GM12878 (cell line): Measurements from ENCODE around the gene ASNSD1. TPM values are rescaled to one million over a fixed set of nuclear protein-coding genes. Genes with fewer than 3 reads are reported as not detected.

Experiments used
- BHLHE40 ChIP-seq, 2 experiments: fragments of 450-650 bp in 1 of 2; IDR thresholded peaks; 2 replicates each; pipeline ENCODE4 v1.6.1; 2011 to 2017; ENCODE audit warnings: low read depth in 2 of 2, borderline replicate concordance in 1 of 2, improper control_type of control experiment in 1 of 2, low read length in 1 of 2, mild to moderate bottlenecking in 1 of 2
- BRCA1 ChIP-seq: IDR thresholded peaks from 2 replicates; pipeline ENCODE4 v1.6.1; 2011; ENCODE audit warnings: low read depth, low read length, improper control_type of control experiment
- CBFB ChIP-seq: IDR thresholded peaks from 2 replicates; pipeline ENCODE4 v1.6.1; 2016; ENCODE audit warnings: antibody characterized with exemption, low read depth
- CBX3 ChIP-seq: fragments of 200-600 bp; sonication (generic); IDR thresholded peaks from 2 replicates; pipeline ENCODE4 v1.6.1; 2016; ENCODE audit warnings: low read depth, borderline replicate concordance
- CHD4 ChIP-seq: fragments of 200-600 bp; sonication (generic); IDR thresholded peaks from 2 replicates; pipeline ENCODE4 v1.6.1; 2016; ENCODE audit warnings: mild to moderate bottlenecking
- ESRRA ChIP-seq: IDR thresholded peaks from 2 replicates; pipeline ENCODE4 v1.6.1; 2012; ENCODE audit warnings: mild to moderate bottlenecking, low read length, improper control_type of control experiment
- ETV6 ChIP-seq, 2 experiments: fragments of 450-650 bp in 1 of 2; IDR thresholded peaks in 1 of 2; conservative IDR thresholded peaks in 1 of 2; 2 replicates each; pipeline ENCODE4 v1.6.1; 2014; ENCODE audit warnings: antibody characterized with exemption in 1 of 2, borderline replicate concordance in 1 of 2, low read depth in 1 of 2, mild to moderate bottlenecking in 1 of 2, moderate library complexity in 1 of 2
- IRF4 ChIP-seq: IDR thresholded peaks from 2 replicates; pipeline ENCODE4 v1.6.1; 2011; ENCODE audit warnings: low read depth, low read length
- JUND ChIP-seq: IDR thresholded peaks from 2 replicates; pipeline ENCODE4 v1.6.1; 2012; ENCODE audit warnings: low read depth, mild to moderate bottlenecking, low read length, improper control_type of control experiment, moderate library complexity
- KAT2A ChIP-seq: conservative IDR thresholded peaks from 2 replicates; pipeline ENCODE4 v1.6.1; 2011; ENCODE audit warnings: low read depth, low read length; ENCODE audit not compliant: control insufficient read depth
- KDM1A ChIP-seq: fragments of 200-600 bp; sonication (generic); IDR thresholded peaks from 2 replicates; pipeline ENCODE4 v1.6.1; 2016; ENCODE audit warnings: borderline replicate concordance
- MTA3 ChIP-seq: IDR thresholded peaks from 2 replicates; pipeline ENCODE4 v1.6.1; 2012; ENCODE audit warnings: low read length, inconsistent platforms, borderline replicate concordance
- NBN ChIP-seq: fragments of 450-650 bp; IDR thresholded peaks from 2 replicates; pipeline ENCODE4 v1.6.1; 2016
- NFIC ChIP-seq: IDR thresholded peaks from 2 replicates; pipeline ENCODE4 v1.6.1; 2012; ENCODE audit warnings: low read depth, mild to moderate bottlenecking, inconsistent platforms, low read length, moderate library complexity
- POLR2AphosphoS2 ChIP-seq: IDR thresholded peaks from 2 replicates; pipeline ENCODE4 v1.6.1; 2011; ENCODE audit warnings: low read depth, mild to moderate bottlenecking, low read length, improper control_type of control experiment, moderate library complexity
- POLR2AphosphoS5 ChIP-seq: IDR thresholded peaks from 2 replicates; pipeline ENCODE4 v1.6.1; 2011; ENCODE audit warnings: mild to moderate bottlenecking, low read length, inconsistent platforms
- RAD21 ChIP-seq: IDR thresholded peaks from 2 replicates; pipeline ENCODE4 v1.6.1; 2011; ENCODE audit warnings: mild to moderate bottlenecking, low read depth, low read length, moderate library complexity; ENCODE audit not compliant: insufficient read depth
- RCOR1 ChIP-seq: conservative IDR thresholded peaks from 2 replicates; pipeline ENCODE4 v1.6.1; 2012; ENCODE audit warnings: low read depth, low read length, improper control_type of control experiment
- RFX5 ChIP-seq: IDR thresholded peaks from 2 replicates; pipeline ENCODE4 v1.6.1; 2011; ENCODE audit warnings: low read depth, low read length, improper control_type of control experiment
- RUNX3 ChIP-seq: IDR thresholded peaks from 2 replicates; pipeline ENCODE4 v1.6.1; 2012; ENCODE audit warnings: low read length, inconsistent platforms
- SIX5 ChIP-seq: IDR thresholded peaks from 2 replicates; pipeline ENCODE4 v1.6.1; 2011; ENCODE audit warnings: mild to moderate bottlenecking, low read depth, low read length, moderate library complexity; ENCODE audit not compliant: severe bottlenecking
- SP1 ChIP-seq: IDR thresholded peaks from one replicate; pipeline ENCODE4 v1.6.1; 2011; ENCODE audit warnings: low read depth, low read length
- SREBF1 ChIP-seq: IDR thresholded peaks from 2 replicates; pipeline ENCODE4 v1.6.1; 2012; ENCODE audit warnings: mild to moderate bottlenecking, low read length
- STAT1 ChIP-seq: fragments of 450-650 bp; conservative IDR thresholded peaks from 2 replicates; pipeline ENCODE4 v1.6.1; 2014; ENCODE audit warnings: antibody characterized with exemption, mild to moderate bottlenecking
- YY1 ChIP-seq: IDR thresholded peaks from 2 replicates; pipeline ENCODE4 v1.6.1; 2011; ENCODE audit warnings: low read depth, mild to moderate bottlenecking, low read length
- ZNF207 ChIP-seq: fragments of 450-650 bp; IDR thresholded peaks from 2 replicates; pipeline ENCODE4 v1.6.1; 2014; ENCODE audit warnings: antibody characterized with exemption, mild to moderate bottlenecking, borderline replicate concordance
- polyA plus RNA-seq, 11 experiments: library from polyadenylated mRNA; depleted of rRNA in 4 of 11; unstranded in 6 of 11; stranded (reverse) in 5 of 11; fragments of >200 nt; fragmentation: Nextera tagmentation in 4 of 11; fragmentation: Illumina TruSeq in 1 of 11; extraction: Ambion mirVana in 4 of 11; extraction: Trizol in 1 of 11; gene quantifications; 1 replicate in 1 of 11; 2 replicates in 10 of 11; pipeline versions ENCODE4 v1.2.1 to v1.2.3, GENCODE V29; 2011 to 2016; ENCODE audit warnings: inconsistent platforms in 2 of 11, missing spikeins in 2 of 11, low read depth in 1 of 11
- total RNA-seq, 4 experiments: library from RNA; depleted of rRNA in 3 of 4; stranded (reverse); fragments of >200 nt in 3 of 4; fragmentation: Illumina TruSeq in 1 of 4; extraction: Trizol in 1 of 4; gene quantifications; 2 replicates each; pipeline versions ENCODE4 v1.2.1 to v1.2.3, GENCODE V29; 2013 to 2021
- TF ChIP-seq, protein P1 (sequence below): fragments of 450-650 bp; formaldehyde crosslinking; IDR thresholded peaks from 2 replicates; pipeline ENCODE4 v1.5.0; 2022; ENCODE audit warnings: mild to moderate bottlenecking, missing genetic modification characterization
- TF ChIP-seq, protein P2 (sequence below): fragments of 450-650 bp; IDR thresholded peaks from 2 replicates; pipeline ENCODE4 v1.6.1; 2017; ENCODE audit warnings: low read depth, mild to moderate bottlenecking, moderate library complexity

Gene ASNSD1
- total and polyA plus RNA-seq, 10 of the 15 experiments (the other 5 are each of a cell fraction or from before 2014, with no cell fraction given), result 39.1 to 89.8 (median 72.1) TPM

DNA sequence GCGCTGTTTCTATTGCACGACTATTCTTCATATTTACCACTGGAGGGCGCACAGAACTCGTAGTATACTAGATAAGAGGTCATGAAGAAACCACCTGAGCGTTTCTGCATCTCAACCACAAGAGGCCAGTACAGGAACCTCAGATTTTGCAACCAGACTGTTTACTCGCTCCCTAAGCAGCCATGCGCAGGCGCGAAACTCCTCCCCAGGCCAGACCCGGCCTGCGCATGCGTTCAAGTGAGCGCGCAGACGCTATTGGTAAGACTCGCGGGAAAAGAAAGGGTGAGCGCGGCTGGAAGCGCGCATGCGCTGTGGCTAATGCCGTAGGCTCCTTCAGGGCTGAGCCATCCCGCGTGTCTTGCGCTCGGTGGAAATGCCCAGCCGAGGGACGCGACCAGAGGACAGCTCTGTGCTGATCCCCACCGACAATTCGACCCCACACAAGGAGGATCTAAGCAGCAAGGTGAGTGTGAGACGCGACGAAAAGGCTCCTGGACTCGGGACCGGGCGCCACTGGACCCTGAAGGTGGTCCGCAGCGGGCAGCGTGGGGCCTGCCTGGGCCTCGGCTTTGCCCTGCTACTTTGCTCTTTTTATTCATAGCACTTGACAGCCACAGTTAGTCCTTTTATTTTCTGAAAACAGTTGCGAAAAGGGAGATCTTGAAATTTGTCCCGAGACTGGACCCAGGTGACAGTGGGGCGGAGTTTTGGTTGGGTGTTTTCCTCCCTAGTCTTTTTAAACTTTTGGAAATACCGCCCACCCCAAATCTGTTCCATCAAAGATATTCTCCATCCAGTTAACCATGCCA is at the start of gene ASNSD1 (continued):
- TF ChIP-seq, protein P1, sequence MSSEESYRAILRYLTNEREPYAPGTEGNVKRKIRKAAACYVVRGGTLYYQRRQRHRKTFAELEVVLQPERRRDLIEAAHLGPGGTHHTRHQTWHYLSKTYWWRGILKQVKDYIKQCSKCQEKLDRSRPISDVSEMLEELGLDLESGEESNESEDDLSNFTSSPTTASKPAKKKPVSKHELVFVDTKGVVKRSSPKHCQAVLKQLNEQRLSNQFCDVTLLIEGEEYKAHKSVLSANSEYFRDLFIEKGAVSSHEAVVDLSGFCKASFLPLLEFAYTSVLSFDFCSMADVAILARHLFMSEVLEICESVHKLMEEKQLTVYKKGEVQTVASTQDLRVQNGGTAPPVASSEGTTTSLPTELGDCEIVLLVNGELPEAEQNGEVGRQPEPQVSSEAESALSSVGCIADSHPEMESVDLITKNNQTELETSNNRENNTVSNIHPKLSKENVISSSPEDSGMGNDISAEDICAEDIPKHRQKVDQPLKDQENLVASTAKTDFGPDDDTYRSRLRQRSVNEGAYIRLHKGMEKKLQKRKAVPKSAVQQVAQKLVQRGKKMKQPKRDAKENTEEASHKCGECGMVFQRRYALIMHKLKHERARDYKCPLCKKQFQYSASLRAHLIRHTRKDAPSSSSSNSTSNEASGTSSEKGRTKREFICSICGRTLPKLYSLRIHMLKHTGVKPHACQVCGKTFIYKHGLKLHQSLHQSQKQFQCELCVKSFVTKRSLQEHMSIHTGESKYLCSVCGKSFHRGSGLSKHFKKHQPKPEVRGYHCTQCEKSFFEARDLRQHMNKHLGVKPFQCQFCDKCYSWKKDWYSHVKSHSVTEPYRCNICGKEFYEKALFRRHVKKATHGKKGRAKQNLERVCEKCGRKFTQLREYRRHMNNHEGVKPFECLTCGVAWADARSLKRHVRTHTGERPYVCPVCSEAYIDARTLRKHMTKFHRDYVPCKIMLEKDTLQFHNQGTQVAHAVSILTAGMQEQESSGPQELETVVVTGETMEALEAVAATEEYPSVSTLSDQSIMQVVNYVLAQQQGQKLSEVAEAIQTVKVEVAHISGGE (CRISPR knock-in tag), result no peak
- TF ChIP-seq NFIC (no peak), KAT2A (no peak), MTA3 (no peak), STAT1 (no peak), ESRRA (no peak), RFX5 (no peak), CHD4 (no peak), IRF4 (0 out of 2 replicates have a peak, but pooled peaks have one; percentile 27), KDM1A (no peak), BRCA1 (peak; percentile 73), RUNX3 (peak; percentile 90), RAD21 (peak; percentile 93), ZNF207 (peak; percentile 77), POLR2AphosphoS5 (peak; percentile 98), BHLHE40 (IDR thresholded peaks at IDR 0.05; ENCODE audit: borderline replicate concordance in 1 of 2, low read depth in 2 of 2, low read length in 1 of 2) (peak; percentile 33 to 42; a peak in 2 of 4 replicates), JUND (no peak), RCOR1 (0 out of 2 replicates have a peak, but pooled peaks have one; percentile 5), SREBF1 (no peak), CBX3 (no peak), SIX5 (no peak), SP1 (no peak), NBN (peak; percentile 60; the same call in 1 of the 2 replicates), ETV6 (conservative IDR thresholded peaks at IDR 0.05 in 1 of 2, IDR thresholded peaks at IDR 0.05 in 1 of 2; ENCODE audit: borderline replicate concordance in 1 of 2, low read depth in 1 of 2) (no peak), YY1 (no peak; the same call in 1 of the 2 replicates), POLR2AphosphoS2 (peak; percentile 88; the same call in 1 of the 2 replicates), CBFB (peak; percentile 65)
- TF ChIP-seq, protein P2, sequence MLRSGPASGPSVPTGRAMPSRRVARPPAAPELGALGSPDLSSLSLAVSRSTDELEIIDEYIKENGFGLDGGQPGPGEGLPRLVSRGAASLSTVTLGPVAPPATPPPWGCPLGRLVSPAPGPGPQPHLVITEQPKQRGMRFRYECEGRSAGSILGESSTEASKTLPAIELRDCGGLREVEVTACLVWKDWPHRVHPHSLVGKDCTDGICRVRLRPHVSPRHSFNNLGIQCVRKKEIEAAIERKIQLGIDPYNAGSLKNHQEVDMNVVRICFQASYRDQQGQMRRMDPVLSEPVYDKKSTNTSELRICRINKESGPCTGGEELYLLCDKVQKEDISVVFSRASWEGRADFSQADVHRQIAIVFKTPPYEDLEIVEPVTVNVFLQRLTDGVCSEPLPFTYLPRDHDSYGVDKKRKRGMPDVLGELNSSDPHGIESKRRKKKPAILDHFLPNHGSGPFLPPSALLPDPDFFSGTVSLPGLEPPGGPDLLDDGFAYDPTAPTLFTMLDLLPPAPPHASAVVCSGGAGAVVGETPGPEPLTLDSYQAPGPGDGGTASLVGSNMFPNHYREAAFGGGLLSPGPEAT, result no peak
